RCC 7860 (cell line): ENCODE measurements around the gene GMPPA.

ENCODE experiments used
- DNase-seq: peaks from one replicate; pipeline ENCODE4 v3.0.0-alpha.2; 2015; ENCODE audit warnings: low spot score
- FAIRE-seq: peaks from 2 replicates; lab custom pipeline; 2012; peaks lifted over from hg19 to GRCh38; lab: Jason Lieb, UNC

The GMPPA gene

DNA sequence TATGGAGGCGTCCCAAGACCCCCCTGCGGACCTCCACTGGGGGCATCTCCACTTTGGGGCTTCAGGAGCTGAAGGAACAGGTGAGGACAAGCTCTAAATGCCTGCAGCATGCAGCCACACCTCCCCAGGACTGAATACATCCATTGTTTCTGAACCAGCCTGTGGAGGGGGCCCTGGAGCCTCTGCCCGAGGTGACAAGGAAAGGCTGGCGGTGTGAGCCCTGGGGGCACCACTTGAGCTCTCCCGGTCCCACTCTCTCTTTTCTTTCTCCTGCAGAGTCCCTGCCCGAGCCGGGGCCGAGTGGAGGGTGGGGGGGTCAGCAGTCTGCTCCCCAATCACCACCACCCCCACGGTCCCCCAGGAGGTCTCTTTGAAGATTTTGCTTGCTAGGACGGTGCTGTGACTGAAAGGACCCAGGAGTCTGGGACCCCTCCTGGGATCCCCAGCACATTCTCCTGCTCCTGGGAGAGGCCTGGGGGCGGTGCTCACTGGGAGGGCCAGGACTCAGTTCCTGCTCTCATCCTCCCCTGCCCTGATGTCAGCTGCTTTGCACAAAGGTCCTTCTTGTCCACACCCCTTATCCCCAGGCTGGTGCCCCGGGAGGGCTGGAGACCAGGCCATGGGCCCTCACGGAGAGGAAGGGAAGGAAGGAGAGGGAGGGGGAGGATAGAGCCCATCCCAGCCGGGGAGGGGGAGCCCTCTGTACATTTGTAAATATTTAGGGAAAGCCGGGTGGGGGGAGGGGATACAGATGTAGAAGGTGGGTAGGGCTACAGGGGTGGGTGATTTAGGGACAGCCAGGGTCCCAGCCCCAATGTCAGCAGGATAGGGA is 39.2 kb downstream of the GMPPA start:
- FAIRE-seq, result no peak
- DNase-seq, result no peak

DNA sequence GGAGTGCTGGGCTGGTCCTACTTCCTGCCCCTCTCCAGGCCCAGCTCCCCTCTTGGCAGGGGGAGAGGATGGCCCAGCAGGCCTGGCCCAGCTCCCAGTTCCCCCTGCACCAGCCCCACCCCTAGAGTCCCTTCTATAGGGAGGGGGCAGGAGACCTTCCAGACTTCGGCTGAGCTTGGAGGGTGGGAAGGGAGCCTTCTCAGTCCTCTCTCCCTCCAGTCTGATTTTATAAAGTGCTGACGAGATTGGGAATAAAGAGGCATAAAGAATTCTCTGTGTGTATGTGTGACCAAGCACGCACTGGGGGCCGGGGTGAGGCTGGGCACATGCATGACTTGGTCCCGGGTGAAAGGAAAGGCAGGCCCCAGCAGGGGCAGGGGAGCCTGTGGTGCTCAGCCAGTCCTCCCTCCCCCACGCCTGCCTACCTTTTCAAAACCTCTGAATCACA is 39.8 kb downstream of the GMPPA start:
- DNase-seq (no peak), FAIRE-seq (no peak)

DNA sequence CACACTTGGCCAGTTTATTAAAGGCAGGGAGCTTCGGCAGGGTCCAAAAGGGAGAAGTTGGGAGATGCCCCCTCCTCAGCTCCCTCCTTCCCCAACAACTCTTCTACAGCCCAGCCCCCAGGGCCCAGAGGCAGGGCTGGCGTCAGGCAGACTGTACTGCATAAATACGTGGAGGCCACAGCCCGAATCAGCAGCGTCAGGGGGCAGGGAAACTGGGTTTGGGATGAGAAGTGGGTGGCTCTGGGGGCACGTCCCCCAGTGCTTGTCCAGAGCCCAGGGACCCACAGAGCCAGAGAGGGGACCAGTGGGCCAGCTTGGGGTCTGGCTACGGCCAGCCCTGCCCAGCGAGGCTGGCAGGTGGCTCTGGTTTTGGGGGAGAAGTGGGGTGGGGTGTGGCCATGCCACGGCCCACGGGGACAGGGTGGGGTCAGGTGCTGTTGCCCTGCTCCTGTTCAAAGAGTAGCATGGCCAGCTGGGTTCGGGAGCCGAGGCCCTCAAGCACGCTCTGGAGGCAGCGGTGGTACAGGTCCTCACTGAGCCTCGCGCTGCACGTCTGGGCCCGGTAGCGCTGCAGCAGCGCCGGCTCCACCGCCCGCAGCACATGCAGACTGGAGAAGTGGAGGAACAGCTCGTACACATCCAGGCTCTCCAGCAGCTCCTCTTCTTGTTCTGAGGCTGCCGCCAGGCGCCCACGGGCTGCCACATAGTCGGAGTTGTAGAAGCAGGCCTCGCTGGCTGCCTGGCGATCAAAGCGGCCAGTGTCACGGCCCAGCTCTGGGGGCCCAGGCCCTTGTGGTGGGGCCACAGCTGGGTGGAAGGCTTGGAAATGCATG is 40.5 kb downstream of the GMPPA start:
- DNase-seq (no peak), FAIRE-seq (no peak)

DNA sequence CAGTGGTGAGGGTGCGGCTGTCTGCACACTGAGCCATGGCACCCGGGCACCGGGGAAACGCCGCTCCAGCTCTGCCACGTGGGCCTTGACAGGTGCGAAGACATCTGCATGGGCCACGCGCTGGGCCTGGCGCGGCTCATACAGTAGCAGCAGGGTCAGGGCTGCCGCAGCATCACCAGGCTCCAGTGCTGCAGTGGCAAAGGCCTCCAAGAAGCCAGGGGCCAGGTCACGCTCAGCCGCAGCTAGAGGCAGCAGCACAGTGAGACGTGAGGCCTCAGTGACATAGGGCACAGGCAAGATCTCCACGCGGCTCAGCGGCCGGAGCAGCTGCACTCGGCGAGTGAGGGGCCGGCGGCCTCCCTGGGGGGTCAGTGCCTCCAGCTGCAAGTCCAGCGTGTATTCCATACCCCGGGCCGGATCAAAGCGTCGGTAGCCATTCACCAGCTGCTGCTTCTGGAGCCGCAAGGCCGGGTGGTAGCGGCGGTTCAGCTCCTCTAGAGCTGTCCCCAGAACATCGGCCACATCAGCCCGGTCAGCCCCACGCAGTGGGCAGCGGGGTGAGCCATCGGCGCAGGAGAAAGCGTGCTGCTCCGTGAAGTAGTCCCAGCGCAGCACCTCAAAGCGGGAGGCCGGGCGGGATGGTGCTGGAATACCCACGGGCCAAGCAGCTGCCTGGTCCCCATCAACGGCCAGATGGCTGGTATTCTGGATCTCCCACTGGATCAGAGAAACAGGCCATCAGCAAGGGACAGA is 41.4 kb downstream of the GMPPA start:
- FAIRE-seq (no peak), DNase-seq (no peak)

DNA sequence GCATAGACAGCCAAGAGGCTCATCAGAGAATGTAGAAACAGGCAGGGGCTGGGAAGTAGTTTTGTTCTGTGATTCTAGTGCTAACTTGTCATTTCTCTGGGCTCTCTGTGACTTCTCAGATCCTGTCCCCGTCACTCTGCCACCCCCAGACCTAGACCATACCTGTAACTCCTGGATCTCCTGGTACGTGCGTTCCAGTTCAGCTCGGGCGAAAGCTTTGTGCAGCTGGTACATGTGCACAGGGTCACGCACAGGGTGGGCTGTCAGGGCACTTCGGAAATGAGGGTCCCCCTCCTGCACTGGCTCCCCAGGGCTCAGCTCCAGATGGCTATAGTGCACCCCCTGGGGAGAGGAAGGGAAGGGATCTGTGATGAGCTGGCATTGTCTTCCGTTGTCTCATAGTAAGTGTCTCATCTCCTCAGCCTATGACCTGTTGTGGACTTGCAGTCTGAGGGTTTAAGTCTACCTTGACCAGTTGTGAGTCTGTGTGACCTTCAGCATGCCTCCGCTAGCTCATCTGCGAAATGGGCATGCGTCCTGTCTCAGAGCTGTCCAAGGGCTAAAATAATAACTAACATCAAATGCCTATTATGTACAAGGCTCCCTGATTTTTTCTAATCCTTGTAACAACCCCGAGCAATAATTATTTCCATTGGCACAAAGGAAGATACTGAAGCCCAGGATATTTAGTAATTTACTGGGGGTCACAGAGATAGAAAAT is 42.3 kb downstream of the GMPPA start:
- FAIRE-seq (no peak), DNase-seq (no peak)

DNA sequence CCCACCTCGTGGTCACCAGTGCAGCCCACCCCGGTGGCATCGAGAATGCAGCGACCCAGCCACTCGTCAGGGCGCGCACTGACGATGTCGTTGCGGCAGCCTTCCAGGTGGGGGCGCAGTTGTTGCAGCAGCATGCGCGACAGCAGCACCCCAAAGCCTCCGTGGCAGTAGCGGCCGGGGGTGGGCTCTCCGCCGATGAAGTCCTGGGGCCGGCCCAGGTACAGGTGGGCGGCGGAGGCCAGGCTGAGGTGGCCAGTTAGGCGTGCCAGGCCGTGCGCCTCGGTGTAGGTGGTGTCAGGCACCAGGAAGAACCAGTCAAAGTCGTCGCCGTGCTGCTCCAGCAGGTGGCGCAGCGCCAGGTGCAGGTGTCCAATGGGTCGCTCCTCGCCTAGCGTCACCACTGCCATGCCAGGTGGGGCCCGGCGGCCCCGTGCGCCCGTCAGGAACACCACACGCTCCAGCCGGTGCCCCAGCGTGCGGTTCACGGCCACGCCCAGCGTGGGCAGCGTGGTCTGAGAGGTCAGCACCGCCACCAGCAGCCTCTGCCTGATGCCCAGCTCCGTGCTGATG is 43.0 kb downstream of the GMPPA start:
- FAIRE-seq (no peak), DNase-seq (peak; percentile 68)

DNA sequence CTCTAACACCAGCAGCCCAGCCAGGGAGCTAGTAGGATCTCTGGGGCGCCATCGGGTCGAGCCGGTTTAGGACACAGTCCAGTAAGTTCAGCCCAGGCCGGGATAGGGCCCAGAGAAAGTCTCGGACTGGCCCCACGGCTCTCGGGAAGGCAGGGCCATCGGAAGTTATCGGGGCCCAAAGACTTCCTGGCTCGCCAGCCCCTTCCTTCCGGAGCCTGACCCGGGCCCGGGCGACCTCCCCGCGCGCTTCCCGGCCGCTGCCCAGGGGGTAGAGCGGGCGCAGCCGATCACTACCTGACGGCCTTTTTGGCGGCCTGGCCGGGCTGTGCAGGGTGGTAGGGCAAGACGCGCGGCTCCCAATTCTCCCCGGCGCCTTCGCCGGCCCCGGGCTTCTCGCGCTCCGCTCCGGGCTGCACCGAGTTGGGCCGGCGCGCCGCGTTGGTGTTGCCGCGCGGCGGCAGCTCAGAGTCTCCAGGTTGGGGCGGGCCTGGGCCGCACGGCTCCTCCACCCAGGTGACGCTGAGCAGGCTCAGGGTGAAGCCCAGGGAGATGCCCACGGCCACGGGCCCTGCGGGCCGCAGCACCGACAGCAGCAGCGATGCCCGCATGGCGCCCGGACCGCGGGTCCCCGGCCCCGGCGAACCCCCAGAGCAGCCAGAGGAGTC is 44.4 kb downstream of the GMPPA start:
- FAIRE-seq (no peak), DNase-seq (peak; percentile 36)

DNA sequence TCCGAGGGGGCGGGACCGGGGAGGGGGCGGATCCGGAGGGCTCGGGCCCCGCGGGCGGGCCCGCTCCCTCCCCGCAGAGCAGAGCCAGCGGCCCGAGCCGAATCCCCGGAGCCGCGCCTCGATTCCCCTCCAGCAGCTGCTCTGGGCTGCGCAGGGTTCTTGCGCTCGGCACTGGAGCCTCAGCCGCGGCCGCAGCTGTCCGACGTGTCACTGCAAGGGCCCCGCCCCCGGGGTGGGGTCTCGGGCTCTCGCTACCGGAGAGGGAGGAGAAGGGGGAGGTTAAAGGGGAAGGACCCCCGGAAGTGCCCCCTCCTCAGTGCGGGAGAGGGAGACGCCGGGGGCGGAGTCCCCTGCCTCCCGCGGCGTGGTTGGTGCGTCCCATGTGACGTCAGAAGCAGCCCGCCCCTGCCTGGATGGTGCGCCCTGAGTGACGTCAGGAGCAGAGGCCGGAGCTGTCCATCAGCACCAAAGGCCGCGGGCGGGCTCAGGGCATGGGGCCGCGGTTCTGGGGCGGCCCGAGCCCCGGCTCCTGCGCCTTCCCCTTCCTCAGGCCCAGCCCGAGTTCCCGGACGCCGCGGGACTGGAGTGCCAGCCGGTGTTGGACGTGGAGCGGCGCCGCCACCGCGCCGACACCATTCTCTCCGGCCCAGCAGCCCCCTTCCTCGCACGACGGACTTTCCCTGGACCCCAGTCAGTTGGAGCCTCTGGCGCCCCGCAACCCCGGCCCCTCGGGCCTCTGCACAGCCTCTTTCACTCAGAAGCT is 45.1 kb downstream of the GMPPA start, which contains the start of the genes CHPF and TMEM198:
Gene CHPF, minus strand, starts transcription at position 214 of the 763 bp plus-strand sequence. CDS start 271 bp downstream, outside the sequence.
Gene TMEM198, plus strand, starts transcription at position 433 of the 763 bp plus-strand sequence. CDS start 700 bp downstream, outside the sequence.
- DNase-seq (peak; percentile 92), FAIRE-seq (peak; percentile 80)

DNA sequence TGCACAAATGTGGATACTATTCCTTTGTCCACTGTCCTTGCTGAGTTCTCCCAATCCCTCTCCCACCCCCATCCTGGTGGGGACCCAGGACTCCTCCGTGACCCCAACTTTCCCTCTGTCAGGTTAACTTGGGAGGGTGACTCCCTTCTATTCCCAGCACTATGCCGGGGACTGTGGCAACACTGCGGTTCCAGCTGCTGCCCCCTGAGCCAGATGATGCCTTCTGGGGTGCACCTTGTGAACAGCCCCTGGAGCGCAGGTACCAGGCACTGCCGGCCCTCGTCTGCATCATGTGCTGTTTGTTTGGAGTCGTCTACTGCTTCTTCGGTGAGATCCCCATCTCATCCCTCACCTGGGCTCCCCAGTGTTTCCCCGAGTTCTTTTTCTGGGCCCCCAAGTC is 45.9 kb downstream of the GMPPA start:
- FAIRE-seq (no peak), DNase-seq (no peak)

DNA sequence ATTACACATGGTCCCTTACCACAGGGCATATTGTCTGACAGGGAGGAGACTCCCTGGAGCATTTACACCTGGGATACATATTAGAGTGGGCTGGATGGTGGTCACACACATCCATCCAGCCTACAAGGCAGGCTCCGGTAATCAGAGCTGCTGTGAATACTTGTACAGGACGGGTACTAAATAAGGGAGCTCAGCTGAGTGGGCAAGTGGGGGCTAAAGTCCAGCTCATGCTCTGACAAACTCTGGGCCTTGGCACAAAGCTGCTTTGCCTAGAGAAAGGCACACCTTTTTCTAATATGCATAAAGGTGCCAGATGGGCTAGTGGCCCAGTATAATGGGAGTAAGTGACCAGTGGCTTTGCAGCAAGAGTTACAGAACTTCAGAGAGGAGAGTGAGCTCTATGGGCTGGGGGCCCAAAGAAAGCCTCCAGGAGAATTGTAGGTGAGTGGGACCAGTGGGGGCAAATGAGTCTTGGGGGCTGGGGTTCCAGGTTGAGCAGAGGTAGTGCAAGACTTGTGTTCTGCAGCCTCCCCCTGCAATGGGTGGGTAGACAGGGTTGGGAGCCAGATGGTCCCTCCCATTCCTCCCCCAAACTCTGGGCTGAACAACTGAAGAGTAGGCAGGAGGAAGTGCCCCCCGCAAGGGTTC is 46.7 kb downstream of the GMPPA start:
- DNase-seq (no peak), FAIRE-seq (no peak)

DNA sequence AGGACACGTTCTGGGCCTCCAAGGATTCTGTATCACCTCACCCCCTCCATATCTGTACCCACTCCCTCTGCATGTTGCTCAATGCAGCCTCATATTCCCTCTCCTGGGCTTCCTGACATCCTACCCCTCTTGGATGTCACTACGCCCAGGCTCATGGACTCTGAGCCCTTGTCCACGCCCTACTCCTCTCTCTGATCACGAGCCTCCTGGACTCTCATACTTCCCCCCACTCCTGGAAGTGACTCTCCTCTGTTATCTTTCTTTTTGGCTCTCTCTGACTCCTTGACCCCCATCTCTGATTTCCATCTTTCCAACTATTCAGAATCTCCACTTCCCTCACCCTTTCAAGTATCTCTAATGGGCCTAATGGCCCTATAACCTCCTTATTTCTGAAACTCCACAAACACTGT is 47.3 kb downstream of the GMPPA start:
- DNase-seq (no peak), FAIRE-seq (no peak)

DNA sequence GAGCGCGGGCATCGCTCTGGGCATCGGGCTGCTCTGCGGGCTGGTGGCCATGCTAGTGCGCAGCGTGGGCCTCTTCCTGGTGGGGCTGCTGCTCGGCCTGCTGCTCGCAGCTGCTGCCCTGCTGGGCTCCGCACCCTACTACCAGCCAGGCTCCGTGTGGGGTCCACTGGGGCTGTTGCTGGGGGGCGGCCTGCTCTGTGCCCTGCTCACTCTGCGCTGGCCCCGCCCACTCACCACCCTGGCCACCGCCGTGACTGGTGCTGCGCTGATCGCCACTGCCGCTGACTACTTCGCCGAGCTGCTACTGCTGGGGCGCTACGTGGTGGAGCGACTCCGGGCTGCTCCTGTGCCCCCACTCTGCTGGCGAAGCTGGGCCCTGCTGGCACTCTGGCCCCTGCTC is 48.9 kb downstream of the GMPPA start:
- DNase-seq (no peak), FAIRE-seq (no peak)

DNA sequence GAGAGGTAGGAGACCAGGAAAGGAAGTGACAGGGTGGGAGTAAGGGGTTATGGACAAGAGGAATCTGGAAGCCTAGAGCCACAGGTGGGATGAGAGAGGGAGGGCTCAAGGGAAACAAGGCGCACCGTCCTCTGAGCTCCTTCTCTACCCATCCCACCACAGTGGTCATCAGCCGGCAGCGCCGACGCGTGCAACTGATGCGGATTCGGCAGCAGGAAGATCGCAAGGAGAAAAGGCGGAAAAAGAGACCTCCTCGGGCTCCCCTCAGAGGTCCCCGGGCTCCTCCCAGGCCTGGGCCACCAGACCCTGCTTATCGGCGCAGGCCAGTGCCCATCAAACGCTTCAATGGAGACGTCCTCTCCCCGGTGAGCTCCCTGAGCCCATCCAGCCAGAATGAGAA is 50.3 kb downstream of the GMPPA start:
- DNase-seq (no peak), FAIRE-seq (no peak)

DNA sequence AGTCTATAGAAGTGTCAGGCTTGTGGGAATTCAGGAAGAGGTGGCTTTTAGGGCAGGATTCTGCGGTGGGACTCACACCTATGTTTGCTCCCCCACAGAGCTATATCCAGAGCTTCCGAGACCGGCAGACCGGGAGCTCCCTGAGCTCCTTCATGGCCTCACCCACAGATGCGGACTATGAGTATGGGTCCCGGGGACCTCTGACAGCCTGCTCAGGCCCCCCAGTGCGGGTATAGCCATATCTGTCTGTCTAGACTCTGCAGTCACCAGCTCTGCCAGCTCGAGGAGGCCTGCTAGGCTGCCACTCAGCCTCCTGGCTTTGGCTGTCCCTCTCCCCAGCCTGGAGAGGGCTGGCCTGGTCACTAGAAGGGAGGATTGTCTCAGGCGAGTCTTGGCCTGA is 50.9 kb downstream of the GMPPA start:
- DNase-seq (no peak), FAIRE-seq (no peak)

DNA sequence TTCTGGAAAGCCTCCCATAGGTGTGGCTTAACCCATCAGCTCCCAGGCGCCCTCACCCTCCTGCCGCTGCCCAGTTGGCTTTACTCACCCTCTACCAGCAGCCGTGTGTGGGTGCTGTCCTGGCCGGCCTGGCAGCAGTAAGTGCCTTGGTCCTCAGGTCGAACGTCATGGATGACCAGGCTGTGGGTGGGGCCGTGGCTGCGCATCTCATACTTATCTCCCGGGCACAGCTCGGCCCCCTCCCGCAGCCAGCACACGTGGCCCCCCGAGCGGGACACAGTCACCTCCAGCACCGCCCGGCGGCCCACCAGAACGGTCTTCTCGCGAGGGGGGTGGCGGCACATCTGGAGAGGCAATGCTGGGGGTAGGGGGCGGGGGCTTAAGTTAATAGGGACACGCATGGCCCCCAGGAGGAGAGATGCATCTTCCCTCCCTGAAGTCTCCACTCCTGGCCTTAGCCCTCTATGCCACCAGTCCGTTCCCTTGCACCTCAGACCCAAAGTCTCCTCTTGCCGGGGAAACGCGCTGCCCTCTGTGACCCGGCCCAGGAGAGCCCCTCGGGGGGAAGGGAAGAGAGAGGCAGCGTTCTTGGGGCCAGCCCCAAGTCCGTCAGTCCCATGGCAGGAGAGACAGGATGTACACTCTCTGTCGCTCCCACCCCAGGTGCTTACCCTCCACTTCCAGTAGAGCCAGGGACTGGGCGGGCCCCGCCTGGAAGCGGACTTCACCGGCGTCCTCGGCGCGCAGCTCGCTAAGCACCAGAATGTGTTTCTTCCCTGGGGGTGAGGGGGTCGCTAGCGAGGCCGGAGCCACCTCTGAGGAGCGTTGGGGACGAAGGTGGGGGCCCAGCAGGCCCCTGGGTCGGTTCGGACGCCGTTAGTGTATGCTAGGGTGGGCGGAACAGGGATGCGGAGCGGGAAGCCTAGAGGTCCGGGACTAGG is 53.0 kb downstream of the GMPPA start:
- DNase-seq, result peak; percentile 62
- no peak for FAIRE-seq

DNA sequence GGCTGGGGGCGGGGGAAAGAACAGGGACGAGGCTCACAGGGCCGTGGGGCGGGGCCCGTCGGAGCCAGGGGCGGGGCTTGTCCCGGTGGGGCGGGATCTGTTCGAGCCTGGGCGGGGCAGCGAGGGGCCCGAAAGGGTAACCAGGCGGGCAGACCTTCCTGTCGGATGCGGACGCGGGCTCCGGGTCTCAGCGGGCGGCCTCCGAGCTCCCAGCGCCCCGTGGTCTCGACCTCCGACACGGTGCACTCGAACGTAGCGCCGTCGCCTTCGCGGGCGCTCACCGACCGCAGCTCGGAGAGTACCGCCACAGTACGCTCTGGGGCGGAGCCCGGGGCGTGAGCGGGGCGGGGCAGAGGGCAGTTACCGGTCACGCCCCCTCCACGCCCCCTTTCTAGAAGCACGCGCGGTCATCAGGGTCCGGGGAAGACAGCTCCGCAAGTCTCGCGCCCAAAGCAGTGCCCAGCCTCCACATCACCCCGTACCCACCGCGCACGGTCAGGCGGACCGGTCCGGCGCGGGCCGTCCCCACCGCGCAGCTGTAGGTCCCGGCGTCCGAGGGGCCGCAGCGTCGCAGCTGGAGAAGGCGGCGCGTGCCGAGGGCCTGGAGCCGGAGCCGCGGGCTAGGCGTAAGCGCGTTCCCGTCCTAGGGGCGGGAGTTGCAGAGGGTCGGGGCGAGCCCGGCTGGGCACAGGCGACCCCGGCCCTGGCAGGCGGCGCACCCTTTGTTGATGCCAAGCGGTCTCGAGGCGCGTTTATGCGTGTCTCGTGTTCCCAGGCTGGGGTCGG is 53.9 kb downstream of the GMPPA start:
- DNase-seq, result peak; percentile 63
- FAIRE-seq, result no peak

DNA sequence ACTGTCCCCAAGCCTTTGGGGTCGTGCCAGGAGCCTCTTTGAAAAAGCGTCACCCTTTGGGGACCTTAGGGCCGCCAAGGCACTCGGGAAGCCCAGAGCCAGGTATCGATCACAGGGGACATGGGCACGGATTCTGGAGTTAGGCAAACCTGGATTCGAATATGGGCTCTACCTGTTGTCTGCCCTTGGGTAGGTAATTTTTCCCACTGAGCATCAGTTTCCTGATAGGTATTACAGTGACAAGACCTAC is 54.4 kb downstream of the GMPPA start:
- FAIRE-seq (no peak), DNase-seq (no peak)
